Body of pancreas (tissue), 4 donors: ENCODE data around the gene MIA3.

Experiments
- CTCF ChIP-seq, 7 experiments: fragments of 450-650 bp in 4 of 7; fragments of 200-600 bp in 3 of 7; sonication (generic) in 3 of 7; IDR thresholded peaks; one replicate each; pipeline ENCODE4 v1.5.1; 2016 to 2019; ENCODE audit warnings: antibody characterized with exemption in 7 of 7
- POLR2A ChIP-seq, 3 donors: fragments of 450-650 bp; IDR thresholded peaks; one replicate each; pipeline ENCODE4 v1.6.1; 2016; ENCODE audit warnings: antibody characterized with exemption in 3 of 3, mild to moderate bottlenecking in 2 of 3

GRCh38 chr1:222652676-222653075, 34.8 kb downstream of the MIA3 start:
- TF ChIP-seq POLR2A (IDR thresholded peaks at IDR 0.05) (no peak), CTCF (IDR thresholded peaks at IDR 0.05) (no peak)
